OCI-LY7 (cell line): Measurements from ENCODE around the gene INPP5A. TPM values are rescaled to one million over a fixed set of nuclear protein-coding genes. Genes with fewer than 3 reads are reported as not detected.

Source experiments
- BruUV-seq: library from RNA; stranded (reverse); fragments of 400-500 nt; replicated peaks from 2 replicates; lab custom pipeline; 2021; lab: Mats Ljungman, UMichigan
- CTCF ChIA-PET: fragments of 300-600 bp; sonication (Branson Sonifier 250); formaldehyde crosslinking; loops from one replicate; lab custom pipeline; 2022; ENCODE audit warnings: antibody characterized with exemption; ENCODE audit not compliant: unreplicated experiment; lab: Charles Lee
- POLR2A ChIA-PET: fragments of 300-600 bp; sonication (Branson Sonifier 250); formaldehyde crosslinking; loops from one replicate; lab custom pipeline; 2022; ENCODE audit warnings: antibody characterized with exemption; lab: Charles Lee
- DNase-seq: peaks from one replicate; pipeline ENCODE4 v3.0.0-alpha.2; 2015; ENCODE audit warnings: low spot score
- H2AFZ ChIP-seq: fragments of 200-600 bp; sonication (generic), shearing (Covaris generic); 2 replicates; pipeline ENCODE4 v1.6.1; 2014; ENCODE audit warnings: mild to moderate bottlenecking, antibody characterized with exemption, low read length, moderate library complexity
- H3K27ac ChIP-seq: fragments of 200-600 bp; sonication (generic); 2 replicates; pipeline ENCODE4 v1.5.1; 2014; ENCODE audit warnings: mixed run types, low read depth, mild to moderate bottlenecking, moderate library complexity, low read length, inconsistent platforms; ENCODE audit not compliant: poor library complexity, severe bottlenecking
- H3K36me3 ChIP-seq: fragments of 200-600 bp; sonication (generic); 2 replicates; pipeline ENCODE4 v1.6.1; 2014; ENCODE audit warnings: mild to moderate bottlenecking, antibody characterized with exemption, low read length, moderate library complexity, mixed read lengths; ENCODE audit not compliant: insufficient read depth
- H3K4me1 ChIP-seq: fragments of 200-600 bp; sonication (generic); 2 replicates; pipeline ENCODE4 v1.5.1; 2014; ENCODE audit warnings: mild to moderate bottlenecking, low read length; ENCODE audit not compliant: insufficient read depth, poor library complexity, severe bottlenecking
- H3K4me2 ChIP-seq: fragments of 200-600 bp; sonication (generic); 2 replicates; pipeline ENCODE4 v1.6.1; 2014; ENCODE audit warnings: mild to moderate bottlenecking, low read length
- H3K4me3 ChIP-seq: fragments of 200-600 bp; sonication (generic); 2 replicates; pipeline ENCODE4 v1.5.1; 2014; ENCODE audit warnings: mild to moderate bottlenecking, low read depth, low read length; ENCODE audit not compliant: poor library complexity, severe bottlenecking
- H3K79me2 ChIP-seq: fragments of 200-600 bp; sonication (generic); 2 replicates; pipeline ENCODE4 v1.6.1; 2016; ENCODE audit warnings: low read depth, mild to moderate bottlenecking, low read length, moderate library complexity, mixed read lengths; ENCODE audit not compliant: insufficient read depth
- H3K9me2 ChIP-seq: fragments of 200-600 bp; sonication (generic); 2 replicates; pipeline ENCODE4 v1.6.1; 2016; ENCODE audit warnings: mild to moderate bottlenecking, low read length, mixed read lengths; ENCODE audit not compliant: insufficient read depth
- H3K9me3 ChIP-seq: fragments of 200-600 bp; sonication (generic); 2 replicates; pipeline ENCODE4 v1.6.1; 2014; ENCODE audit warnings: mild to moderate bottlenecking, mixed run types, low read length, mixed read lengths
- H4K20me1 ChIP-seq: fragments of 200-600 bp; sonication (generic); 2 replicates; pipeline ENCODE4 v1.6.1; 2014; ENCODE audit warnings: mild to moderate bottlenecking, antibody characterized with exemption, low read length, moderate library complexity, mixed read lengths; ENCODE audit not compliant: insufficient read depth
- EZH2phosphoT487 ChIP-seq: fragments of 200-600 bp; sonication (generic); IDR thresholded peaks from 2 replicates; pipeline ENCODE4 v1.6.1; 2018; ENCODE audit warnings: low read depth, borderline replicate concordance, mild to moderate bottlenecking, mixed run types, antibody characterized with exemption, low read length, moderate library complexity, mixed read lengths
- intact Hi-C: fragments of 100-400 bp; cut with micrococcal nuclease; formaldehyde crosslinking; loops from one replicate; pipeline ENCODE4 v1.10.0; 2022; ENCODE audit not compliant: unreplicated experiment
- total RNA-seq, 2 experiments: library from RNA; depleted of rRNA in 1 of 2; stranded (reverse); fragments of >200 nt in 1 of 2; shearing (Covaris generic) in 1 of 2; gene quantifications; 2 replicates each; pipeline ENCODE4 v1.2.3, GENCODE V29; 2014 to 2022
- TF ChIP-seq, protein P1 (sequence below): fragments of 200-600 bp; sonication (generic); conservative IDR thresholded peaks from 2 replicates; pipeline ENCODE4 v1.5.1; 2014; ENCODE audit warnings: mild to moderate bottlenecking, antibody characterized with exemption, low read length, moderate library complexity, mixed read lengths

Gene INPP5A
- total RNA-seq, 2 experiments from 2014 or later = 14.5 to 18.4 TPM

DNA sequence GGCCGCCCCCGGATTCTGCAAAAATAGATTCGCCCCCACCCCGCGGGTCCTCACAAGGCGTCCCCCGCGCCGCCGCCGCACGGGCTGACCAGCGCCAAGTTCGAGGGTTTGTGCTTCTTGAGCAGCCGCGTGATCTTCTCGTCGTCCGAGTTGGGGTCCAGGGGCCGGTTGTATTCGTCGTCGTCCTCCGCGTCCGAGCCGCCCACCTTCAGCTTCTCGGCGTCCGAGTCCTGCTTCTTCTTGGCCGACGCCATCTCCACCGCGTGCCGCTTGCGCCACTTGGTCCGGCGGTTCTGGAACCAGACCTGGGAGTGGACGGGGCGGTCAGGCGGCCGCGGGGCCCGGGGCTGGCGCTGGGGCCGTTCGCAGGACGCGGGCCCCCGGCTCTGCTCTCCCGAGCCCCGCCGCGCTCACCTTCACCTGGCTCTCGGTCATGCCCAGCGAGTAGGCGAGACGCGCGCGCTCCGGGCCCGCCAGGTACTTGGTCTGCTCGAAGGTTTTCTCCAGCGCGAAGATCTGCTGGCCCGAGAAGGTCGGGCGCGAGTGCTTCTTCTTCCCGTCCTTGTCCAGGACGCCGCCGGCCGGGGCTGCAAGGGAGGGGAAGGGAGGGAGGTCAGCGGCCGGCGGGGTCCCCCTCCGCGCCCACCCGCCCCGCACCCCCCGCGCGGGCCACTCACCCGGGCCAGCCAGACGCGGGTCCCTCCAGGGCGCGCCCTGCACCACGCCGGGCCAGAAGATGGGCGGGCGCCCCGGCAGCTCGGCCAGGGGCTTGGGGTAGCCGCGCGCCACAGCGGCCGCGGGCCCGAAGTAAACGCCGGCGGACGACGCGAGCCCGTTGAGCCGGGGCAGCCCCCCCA is 247.5 kb downstream of the INPP5A start:
- no peak overlapping the region for H3K4me2 ChIP-seq
- ChIA-PET POLR2A (no interaction called here), CTCF (no interaction called here)
- no peaks in the 10 kb centered on the region for H3K9me3 ChIP-seq
- no peak overlapping the region for H3K27ac ChIP-seq
- H3K79me2 ChIP-seq = no peaks in the 10 kb centered on the region
- no peak overlapping the region for H3K4me3 ChIP-seq
- no peaks in the 10 kb centered on the region for H3K4me1 ChIP-seq
- no peaks in the 10 kb centered on the region for H4K20me1 ChIP-seq
- no peak overlapping the region for H2AFZ ChIP-seq
- no peaks in the 10 kb centered on the region for H3K36me3 ChIP-seq
- no peaks in the 10 kb centered on the region for H3K9me2 ChIP-seq
- no peak for DNase-seq
- intact Hi-C loops = no loop called here
- BruUV-seq = no TSS peak
- no peak for TF ChIP-seq EZH2phosphoT487
- TF ChIP-seq, protein P1, sequence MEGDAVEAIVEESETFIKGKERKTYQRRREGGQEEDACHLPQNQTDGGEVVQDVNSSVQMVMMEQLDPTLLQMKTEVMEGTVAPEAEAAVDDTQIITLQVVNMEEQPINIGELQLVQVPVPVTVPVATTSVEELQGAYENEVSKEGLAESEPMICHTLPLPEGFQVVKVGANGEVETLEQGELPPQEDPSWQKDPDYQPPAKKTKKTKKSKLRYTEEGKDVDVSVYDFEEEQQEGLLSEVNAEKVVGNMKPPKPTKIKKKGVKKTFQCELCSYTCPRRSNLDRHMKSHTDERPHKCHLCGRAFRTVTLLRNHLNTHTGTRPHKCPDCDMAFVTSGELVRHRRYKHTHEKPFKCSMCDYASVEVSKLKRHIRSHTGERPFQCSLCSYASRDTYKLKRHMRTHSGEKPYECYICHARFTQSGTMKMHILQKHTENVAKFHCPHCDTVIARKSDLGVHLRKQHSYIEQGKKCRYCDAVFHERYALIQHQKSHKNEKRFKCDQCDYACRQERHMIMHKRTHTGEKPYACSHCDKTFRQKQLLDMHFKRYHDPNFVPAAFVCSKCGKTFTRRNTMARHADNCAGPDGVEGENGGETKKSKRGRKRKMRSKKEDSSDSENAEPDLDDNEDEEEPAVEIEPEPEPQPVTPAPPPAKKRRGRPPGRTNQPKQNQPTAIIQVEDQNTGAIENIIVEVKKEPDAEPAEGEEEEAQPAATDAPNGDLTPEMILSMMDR = no peak

DNA sequence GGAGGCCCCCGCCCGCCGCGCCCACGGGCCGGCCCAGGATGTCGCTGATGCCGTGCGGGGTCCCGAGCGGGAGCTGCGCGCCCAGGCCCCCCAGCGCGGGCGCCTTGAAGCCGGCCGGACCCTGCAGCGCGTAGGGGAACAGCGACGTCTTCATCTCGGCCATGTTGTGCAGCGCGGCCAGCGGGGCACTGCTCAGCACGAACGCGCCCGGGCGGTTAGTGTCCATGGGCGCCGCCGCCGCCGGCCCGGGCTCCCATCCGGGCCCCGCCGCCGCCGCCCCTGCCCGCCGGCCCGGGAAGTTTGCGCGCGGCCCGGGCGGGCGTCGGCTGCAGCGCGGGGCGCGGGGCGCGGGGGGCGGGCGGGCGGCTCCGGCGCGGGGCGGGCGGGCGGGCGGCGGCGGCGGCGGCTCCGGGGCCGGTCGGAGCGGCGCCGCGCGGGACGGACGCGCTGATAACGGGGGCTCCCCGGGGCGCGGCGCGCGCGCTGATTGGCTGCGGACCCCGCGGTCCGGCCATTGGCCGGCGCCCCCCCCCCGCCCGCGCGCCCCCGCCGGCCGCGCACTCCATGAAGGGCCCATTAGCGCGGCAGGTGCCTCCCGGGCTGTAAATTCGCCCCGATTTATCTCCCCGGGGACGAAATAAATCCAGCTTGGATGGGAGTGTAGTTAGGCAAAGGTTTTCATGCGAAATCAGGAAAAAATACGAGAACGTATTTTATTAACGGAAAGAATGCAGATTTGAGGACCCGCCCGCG is 248.3 kb downstream of the INPP5A start, which contains the start of gene NKX6-2:
TSS of gene NKX6-2 (minus strand) at position 425 of the 753 bp plus-strand sequence. CDS start at position 226, 199 bp downstream.
- no peaks in the 10 kb centered on the region for H3K4me1 ChIP-seq
- intact Hi-C loops = no loop called here
- no peaks in the 10 kb centered on the region for H3K36me3 ChIP-seq
- CTCF ChIA-PET = no interaction called here
- no TSS peak for BruUV-seq
- no peak within 1 kb of the TSS for H3K27ac ChIP-seq
- H2AFZ ChIP-seq = no peak within 1 kb of the TSS
- POLR2A ChIA-PET = no interaction called here
- no peak for DNase-seq
- no peaks in the 10 kb centered on the region for H3K9me2 ChIP-seq
- H3K79me2 ChIP-seq = no peaks in the 10 kb centered on the region
- TF ChIP-seq, protein P1 = no peak
- no peak for TF ChIP-seq EZH2phosphoT487
- H3K9me3 ChIP-seq = no peaks in the 10 kb centered on the region
- H3K4me2 ChIP-seq = no peak within 1 kb of the TSS
- no peak within 1 kb of the TSS for H3K4me3 ChIP-seq
- H4K20me1 ChIP-seq = no peaks in the 10 kb centered on the region
